K562 (cell line): ENCODE data around the gene CTIF. TPM values are rescaled to one million over a fixed set of nuclear protein-coding genes. Genes with fewer than 3 reads are reported as not detected.

Experiments used
- ATAC-seq: fragments of 200-7000 bp; cut with Tn5 transposase; 3 replicates; pipeline ENCODE4 v1.9.1; 2020; ENCODE audit warnings: moderate library complexity
- BruUV-seq: library from RNA; stranded (reverse); fragments of 400-500 nt; replicated peaks from 2 replicates; lab custom pipeline; 2021; lab: Mats Ljungman, UMichigan
- CTCF ChIA-PET: fragments of 300-600 bp; formaldehyde crosslinking; extraction: SDS; loops from one replicate; lab custom pipeline; 2021; ENCODE audit warnings: low intra/inter-chr PET ratio; lab: Yijun Ruan, JAX
- POLR2A ChIA-PET: fragments of 300-600, 350-650 bp; sonication (Branson Sonifier 250); formaldehyde crosslinking; extraction: SDS; loops from one replicate; lab custom pipeline; 2021; ENCODE audit warnings: antibody characterized with exemption, inconsistent platforms; lab: Yijun Ruan, JAX
- DNase-seq, 4 experiments: peaks; one replicate each; pipeline versions ENCODE4 v3.0.0 to v3.0.0-alpha.2; 2011 to 2018; ENCODE audit warnings: low spot score in 3 of 4, mixed read lengths in 3 of 4; ENCODE audit errors: extremely low read depth in 1 of 4
- FAIRE-seq: peaks from 2 replicates; lab custom pipeline; 2011; peaks lifted over from hg19 to GRCh38; lab: Jason Lieb, UNC
- H2AFZ ChIP-seq: 2 replicates; pipeline ENCODE4 v1.6.0; 2011; ENCODE audit warnings: low read depth, low read length, control low read depth, inconsistent platforms
- H3K27ac ChIP-seq: fragments of 200-600 bp; 3 replicates; pipeline ENCODE4 v1.8.0; 2011; ENCODE audit warnings: low read depth, mild to moderate bottlenecking, control low read depth, inconsistent platforms, low read length, moderate library complexity, mixed read lengths; ENCODE audit errors: extremely low read depth
- H3K27me3 ChIP-seq, 2 experiments: fragments of 300-600 bp in 1 of 2; 2 replicates in 1 of 2; 3 replicates in 1 of 2; pipeline versions ENCODE4 v1.6.0 to v1.8.0; 2011; ENCODE audit warnings: inconsistent platforms in 2 of 2, low read length in 2 of 2, mild to moderate bottlenecking in 1 of 2, mixed read lengths in 1 of 2, moderate library complexity in 1 of 2; ENCODE audit not compliant: control insufficient read depth in 2 of 2, insufficient read depth in 2 of 2
- H3K36me3 ChIP-seq: fragments of 300-600 bp; 3 replicates; pipeline ENCODE4 v1.8.0; 2011; ENCODE audit warnings: mild to moderate bottlenecking, low read length, inconsistent platforms; ENCODE audit not compliant: control insufficient read depth, insufficient read depth
- H3K4me1 ChIP-seq, 2 experiments: fragments of 200-600 bp in 1 of 2; replicated peaks in 1 of 2; 2 replicates in 1 of 2; 3 replicates in 1 of 2; pipeline versions ENCODE4 v1.5.1 to v1.8.0; 2011; ENCODE audit warnings: inconsistent platforms in 2 of 2, low read length in 2 of 2, mild to moderate bottlenecking in 1 of 2, mixed read lengths in 1 of 2, moderate library complexity in 1 of 2; ENCODE audit not compliant: control insufficient read depth in 2 of 2, insufficient read depth in 2 of 2
- H3K4me2 ChIP-seq: 2 replicates; pipeline ENCODE4 v1.6.1; 2011; ENCODE audit warnings: low read length, control low read depth, inconsistent platforms, mixed read lengths; ENCODE audit not compliant: insufficient read depth
- H3K4me3 ChIP-seq: fragments of 200-600 bp; sonication (generic), shearing (Covaris generic); 2 replicates; pipeline ENCODE4 v1.5.1; 2016; ENCODE audit warnings: control low read depth, inconsistent platforms
- H3K79me2 ChIP-seq: fragments of 200-600 bp; 3 replicates; pipeline ENCODE4 v1.8.0; 2011; ENCODE audit warnings: low read length, inconsistent platforms; ENCODE audit not compliant: control insufficient read depth, insufficient read depth
- H3K9ac ChIP-seq, 2 experiments: 2 replicates each; pipeline versions ENCODE4 v1.6.0 to v1.6.1; 2011; ENCODE audit warnings: low read depth in 2 of 2, low read length in 2 of 2, control low read depth in 1 of 2, inconsistent platforms in 1 of 2, mild to moderate bottlenecking in 1 of 2, mixed read lengths in 1 of 2; ENCODE audit not compliant: insufficient read depth in 1 of 2
- H3K9me1 ChIP-seq: one replicate; pipeline ENCODE4 v1.6.0; 2011; ENCODE audit warnings: inconsistent platforms, mild to moderate bottlenecking, low read length, moderate library complexity; ENCODE audit not compliant: control insufficient read depth, insufficient read depth
- H3K9me3 ChIP-seq: replicated peaks from 2 replicates; pipeline ENCODE4 v1.5.1; 2011; ENCODE audit warnings: low read depth, low read length, inconsistent platforms; ENCODE audit not compliant: control insufficient read depth, insufficient read depth
- H4K20me1 ChIP-seq: replicated peaks from 2 replicates; pipeline ENCODE4 v1.6.1; 2011; ENCODE audit warnings: low read length, inconsistent platforms, mixed read lengths; ENCODE audit not compliant: control insufficient read depth, insufficient read depth
- CBX2 ChIP-seq: fragments of 200-600 bp; sonication (generic); IDR thresholded peaks from one replicate; pipeline ENCODE4 v1.6.1; 2012; ENCODE audit warnings: mild to moderate bottlenecking, low read length, inconsistent platforms; ENCODE audit not compliant: insufficient read depth, poor library complexity, severe bottlenecking
- IRF2 ChIP-seq: sonication (generic); formaldehyde crosslinking; IDR thresholded peaks from 2 replicates; pipeline ENCODE4 v1.8.1; 2022; ENCODE audit warnings: mild to moderate bottlenecking, missing genetic modification reagents
- NR2C1 ChIP-seq, 2 experiments: fragments of 450-650 bp; IDR thresholded peaks; 2 replicates each; pipeline ENCODE4 v1.6.1; 2017; ENCODE audit warnings: mild to moderate bottlenecking in 2 of 2, antibody characterized with exemption in 1 of 2, inconsistent platforms in 1 of 2, missing compliant biosample characterization in 1 of 2, missing genetic modification characterization in 1 of 2
- PTTG1 ChIP-seq: fragments of 450-650 bp; IDR thresholded peaks from 2 replicates; pipeline ENCODE4 v1.6.1; 2016; ENCODE audit warnings: low read depth, mild to moderate bottlenecking, missing genetic modification characterization, missing compliant biosample characterization
- RFX1 ChIP-seq: fragments of 450-650 bp; IDR thresholded peaks from 2 replicates; pipeline ENCODE4 v1.6.1; 2016; ENCODE audit warnings: mild to moderate bottlenecking, moderate library complexity
- SMARCA5 ChIP-seq: fragments of 450-650 bp; IDR thresholded peaks from 2 replicates; pipeline ENCODE4 v1.6.1; 2016
- SRSF3 ChIP-seq: fragments of 200-400 bp; formaldehyde crosslinking; IDR thresholded peaks from 2 replicates; pipeline ENCODE4 v1.6.1; 2016; ENCODE audit warnings: mild to moderate bottlenecking, low read length, moderate library complexity; ENCODE audit not compliant: insufficient read depth
- TAF1 ChIP-seq: IDR thresholded peaks from 2 replicates; pipeline ENCODE4 v1.6.1; 2011; ENCODE audit warnings: mild to moderate bottlenecking, low read length, moderate library complexity; ENCODE audit not compliant: insufficient read depth, control insufficient read depth, severe bottlenecking; ENCODE audit errors: extremely low read depth
- ZNF384 ChIP-seq: IDR thresholded peaks from 2 replicates; pipeline ENCODE4 v1.6.1; 2012; ENCODE audit warnings: low read depth, low read length, improper control_type of control experiment
- WGBS: fragments of 100-300 bp; shearing (Covaris generic); methylation state at CpG from one replicate; pipeline ENCODE4 v1.1.6; 2016; ENCODE audit warnings: low coverage, mixed read lengths; ENCODE audit not compliant: insufficient coverage; ENCODE audit errors: missing lambda C conversion rate; 5-methylcytosine and 5-hydroxymethylcytosine counted together
- in situ Hi-C: fragments of 300-500 bp; cut with MboI; formaldehyde crosslinking; loops from 4 replicates; pipeline ENCODE4 v1.15.0; 2018; ENCODE audit warnings: inconsistent platforms, mixed read lengths
- intact Hi-C: fragments of 100-400 bp; cut with micrococcal nuclease; formaldehyde crosslinking; loops from 2 replicates; pipeline ENCODE4 v1.14.2; 2022
- polyA plus RNA-seq, 8 experiments: library from polyadenylated mRNA; depleted of rRNA in 4 of 8; stranded (reverse) in 5 of 8; unstranded in 3 of 8; fragments of >200 nt; fragmentation: Nextera tagmentation in 2 of 8; fragmentation: Illumina TruSeq in 1 of 8; extraction: Ambion mirVana in 2 of 8; extraction: Trizol in 1 of 8; gene quantifications; 2 replicates each; pipeline versions ENCODE4 v1.2.1 to v1.2.3, GENCODE V29; 2011 to 2014; ENCODE audit warnings: inconsistent platforms in 1 of 8, missing spikeins in 1 of 8
- total RNA-seq, 7 experiments: library from RNA; depleted of rRNA in 6 of 7; stranded (reverse); fragments of >200 nt in 6 of 7; fragmentation: Illumina TruSeq in 2 of 7; extraction: Trizol in 2 of 7; gene quantifications; 2 replicates each; pipeline versions ENCODE4 v1.2.1 to v1.2.3, GENCODE V29; 2011 to 2021; ENCODE audit warnings: low replicate concordance in 1 of 7

Gene CTIF
- total and polyA plus RNA-seq, 9 of the 15 experiments (the other 6 are each of a cell fraction or from before 2014, with no cell fraction given): 0.17 to 11.5 (median 2.2) TPM

DNA sequence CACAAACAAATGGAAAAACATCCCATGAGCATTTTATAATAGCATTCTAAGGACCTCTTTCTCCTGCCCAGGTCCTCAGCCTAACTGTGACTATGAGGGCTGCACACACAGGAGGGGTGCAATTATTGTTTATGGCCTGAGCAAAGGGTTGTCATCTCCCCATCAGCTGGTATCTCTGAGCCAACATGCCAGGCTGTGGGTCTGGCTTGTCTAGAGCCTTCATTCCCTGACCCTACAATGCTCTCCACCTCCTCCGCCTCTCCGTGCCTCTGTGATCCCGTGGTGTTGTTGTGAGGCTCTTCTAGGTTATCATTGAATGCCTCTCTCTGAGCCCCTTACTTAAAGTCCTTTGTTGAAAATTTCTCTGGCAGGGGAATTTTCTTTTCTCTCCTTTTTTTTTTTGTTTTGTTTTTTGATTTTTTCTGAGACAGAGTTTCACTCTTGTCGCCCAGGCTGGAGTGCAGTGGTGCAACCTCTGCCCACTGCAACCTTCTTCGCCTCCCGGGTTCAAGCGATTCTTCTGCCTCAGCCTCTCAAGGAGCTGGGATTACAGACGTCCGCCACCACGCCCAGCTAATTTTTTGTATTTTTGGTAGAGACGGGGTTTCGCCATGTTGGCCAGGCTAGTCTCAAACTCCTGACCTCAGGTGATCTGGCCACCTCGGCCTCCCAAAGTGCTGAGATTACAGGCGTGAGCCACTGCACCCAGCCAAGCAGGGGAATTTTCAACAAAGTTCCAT, 285.6 kb downstream of the CTIF start:
- Histone ChIP-seq H3K36me3 (no peaks in the 10 kb centered on the region), H4K20me1 (peaks cover 4% of the 10 kb centered on the region; the same call in 1 of the 2 replicates), H3K27me3 (no peaks in the 10 kb centered on the region), H3K9ac (no peak overlapping the region), H3K4me1 (peaks cover 18 to 20% of the 10 kb centered on the region in 2 experiments), H3K79me2 (no peaks in the 10 kb centered on the region), H3K4me2 (no peak overlapping the region), H3K9me3 (no peaks in the 10 kb centered on the region), H2AFZ (no peak overlapping the region), H3K4me3 (no peak overlapping the region), H3K9me1 (no peaks in the 10 kb centered on the region), H3K27ac (no peak overlapping the region)
- TF ChIP-seq SRSF3 (no peak), CBX2 (no peak), SMARCA5 (no peak), PTTG1 (tag) (no peak), ZNF384 (no peak), IRF2 (CRISPR knock-in tag) (no peak), TAF1 (no peak), NR2C1 (IDR thresholded peaks at IDR 0.05) (no peak), NR2C1 (tag; IDR thresholded peaks at IDR 0.05) (no peak), RFX1 (no peak)
- 68% methylated on average over 10 of the region's 14 CpGs for WGBS
- in situ Hi-C loops: no loop called here
- ATAC-seq (no peak), DNase-seq (no peak), FAIRE-seq (no peak)
- ChIA-PET POLR2A (no interaction called here), CTCF (no interaction called here)
- no TSS peak for BruUV-seq
- intact Hi-C loops: no loop called here
